Lower lobe of right lung (tissue), 2 donors: ENCODE measurements around the gene CMTM5. TPM values are rescaled to one million over a fixed set of nuclear protein-coding genes. Genes with fewer than 3 reads are reported as not detected.
"Not testable (repeated sequence)": the region's sequence is repeated elsewhere in the genome, so short reads cannot be mapped to it uniquely, and the experiment has no call there.

ENCODE experiments used
- ATAC-seq, 2 donors: fragments of 200-7000 bp; cut with Tn5 transposase; one replicate each; pipeline ENCODE4 v1.9.1; 2020 to 2022; ENCODE audit warnings: mild to moderate bottlenecking in 2 of 2, moderate library complexity in 2 of 2
- DNase-seq: peaks from one replicate; pipeline ENCODE4 v3.0.0-alpha.2; 2020
- H3K27ac ChIP-seq: fragments of 200-600 bp; one replicate; pipeline ENCODE4 v1.8.0; 2022
- H3K27me3 ChIP-seq: fragments of 200-600 bp; one replicate; pipeline ENCODE4 v1.8.0; 2022; ENCODE audit warnings: low read depth
- H3K36me3 ChIP-seq: fragments of 200-600 bp; one replicate; pipeline ENCODE4 v1.8.0; 2022; ENCODE audit warnings: mild to moderate bottlenecking
- H3K4me1 ChIP-seq: fragments of 200-600 bp; one replicate; pipeline ENCODE4 v1.8.0; 2022
- H3K4me3 ChIP-seq: fragments of 200-600 bp; one replicate; pipeline ENCODE4 v1.8.0; 2022; ENCODE audit warnings: mild to moderate bottlenecking
- H3K9me3 ChIP-seq: fragments of 200-600 bp; one replicate; pipeline ENCODE4 v1.8.0; 2022
- intact Hi-C: fragments of 100-400 bp; cut with DNase I; formaldehyde crosslinking; loops from one replicate; pipeline ENCODE4 v1.11.0; 2022
- total RNA-seq: library from RNA; stranded (reverse); fragmentation: NEBNext Ultra II Directional; extraction: Animal tissue kit (Norgen Biotek cat#: 25700); gene quantifications from one replicate; pipeline ENCODE4 v1.2.1, GENCODE V29; 2021
- TF ChIP-seq, protein P1 (sequence below): fragments of 200-600 bp; IDR thresholded peaks from one replicate; pipeline ENCODE4 v1.8.0; 2022; ENCODE audit warnings: antibody characterized with exemption, mild to moderate bottlenecking
- donor health status: DM: no; HTN: yes; CAD: no; lungs with severe emphysema.

Gene CMTM5
- total RNA-seq, 1 donor from 2014 or later: 1.4 TPM

DNA sequence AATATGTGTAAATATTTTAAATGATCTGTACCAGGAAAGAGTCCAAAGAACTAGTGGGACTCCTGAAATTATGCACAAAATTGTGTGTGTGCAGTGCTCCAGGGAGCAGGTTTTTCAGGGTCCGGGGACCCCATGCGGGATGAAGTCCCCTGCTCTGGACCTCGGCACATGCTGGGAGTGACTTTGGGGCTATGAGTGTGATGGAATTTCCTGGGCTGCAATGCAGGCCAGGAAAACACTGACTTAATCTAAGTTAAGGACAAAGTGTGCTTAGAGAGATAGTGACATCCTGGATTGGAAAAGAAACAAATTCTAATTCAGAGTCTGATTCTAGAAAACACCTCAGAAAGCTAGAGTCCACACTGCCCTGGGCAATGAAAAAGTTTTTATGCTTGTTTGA, 37.4 kb downstream of the CMTM5 start:
- Histone ChIP-seq H3K4me1 (no peaks in the 10 kb centered on the region), H3K27me3 (no peaks in the 10 kb centered on the region), H3K4me3 (no peak overlapping the region), H3K36me3 (no peaks in the 10 kb centered on the region), H3K9me3 (no peaks in the 10 kb centered on the region), H3K27ac (no peak overlapping the region)
- TF ChIP-seq, protein P1, sequence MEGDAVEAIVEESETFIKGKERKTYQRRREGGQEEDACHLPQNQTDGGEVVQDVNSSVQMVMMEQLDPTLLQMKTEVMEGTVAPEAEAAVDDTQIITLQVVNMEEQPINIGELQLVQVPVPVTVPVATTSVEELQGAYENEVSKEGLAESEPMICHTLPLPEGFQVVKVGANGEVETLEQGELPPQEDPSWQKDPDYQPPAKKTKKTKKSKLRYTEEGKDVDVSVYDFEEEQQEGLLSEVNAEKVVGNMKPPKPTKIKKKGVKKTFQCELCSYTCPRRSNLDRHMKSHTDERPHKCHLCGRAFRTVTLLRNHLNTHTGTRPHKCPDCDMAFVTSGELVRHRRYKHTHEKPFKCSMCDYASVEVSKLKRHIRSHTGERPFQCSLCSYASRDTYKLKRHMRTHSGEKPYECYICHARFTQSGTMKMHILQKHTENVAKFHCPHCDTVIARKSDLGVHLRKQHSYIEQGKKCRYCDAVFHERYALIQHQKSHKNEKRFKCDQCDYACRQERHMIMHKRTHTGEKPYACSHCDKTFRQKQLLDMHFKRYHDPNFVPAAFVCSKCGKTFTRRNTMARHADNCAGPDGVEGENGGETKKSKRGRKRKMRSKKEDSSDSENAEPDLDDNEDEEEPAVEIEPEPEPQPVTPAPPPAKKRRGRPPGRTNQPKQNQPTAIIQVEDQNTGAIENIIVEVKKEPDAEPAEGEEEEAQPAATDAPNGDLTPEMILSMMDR: no peak
- DNase-seq (no peak), ATAC-seq (no peak)
- intact Hi-C loops: no loop called here

- no peak for ATAC-seq
- Histone ChIP-seq H3K4me3 (no peak overlapping the region), H3K9me3 (no peaks in the 10 kb centered on the region), H3K36me3 (no peaks in the 10 kb centered on the region), H3K4me1 (no peaks in the 10 kb centered on the region), H3K27me3 (no peaks in the 10 kb centered on the region), H3K27ac (no peak overlapping the region)
- TF ChIP-seq, protein P1: no peak
- DNase-seq: no peak
- intact Hi-C loops: no loop called here
Observed at GRCh38 chr14:23414906-23415820, 38.3 kb downstream of the CMTM5 start.

DNA sequence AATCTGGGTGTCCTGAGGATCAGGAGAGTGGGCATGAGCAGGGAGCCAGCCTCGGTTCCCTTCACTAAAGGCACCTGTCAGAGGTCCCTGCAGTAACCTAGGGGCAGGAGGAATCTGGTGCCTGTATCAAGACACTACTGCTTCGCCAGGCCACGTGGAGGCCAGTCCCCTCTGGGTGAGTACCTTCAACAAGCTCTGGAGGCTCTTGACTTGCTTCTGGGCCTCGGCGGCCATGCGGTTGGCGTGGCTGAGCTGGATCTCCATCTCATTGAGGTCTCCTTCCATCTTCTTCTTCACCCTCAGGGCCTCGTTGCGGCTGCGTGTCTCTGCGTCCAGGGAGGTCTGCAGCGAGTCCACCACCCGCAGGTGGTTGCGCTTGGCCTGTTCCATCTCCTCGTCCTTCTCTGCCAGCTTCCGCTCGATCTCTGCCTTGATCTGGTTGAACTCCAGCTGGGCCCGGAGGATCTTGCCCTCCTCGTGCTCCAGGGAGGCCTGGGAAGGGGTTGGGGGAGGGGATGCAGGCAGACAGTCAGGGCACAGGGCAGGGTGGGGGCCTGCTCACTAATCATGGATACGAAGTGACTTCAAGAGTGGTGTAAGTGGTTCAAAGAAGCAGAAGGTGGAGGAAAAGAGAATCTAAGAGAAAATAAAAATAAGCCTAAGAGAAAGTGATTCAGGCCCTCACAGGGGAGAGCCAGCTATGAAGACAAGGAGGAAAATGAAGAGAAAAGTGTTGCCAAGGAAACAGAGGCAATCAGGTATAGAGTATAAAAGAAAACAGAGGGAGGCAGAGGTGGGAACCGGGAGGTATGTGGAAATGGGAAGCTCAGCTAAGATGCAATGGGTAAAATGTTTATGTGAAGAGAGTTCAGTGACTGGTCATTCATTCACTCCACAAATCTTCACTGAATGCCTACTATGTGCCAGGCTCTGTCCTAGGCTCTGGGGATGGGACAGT, 39.3 kb downstream of the CMTM5 start:
- H3K4me1 ChIP-seq: no peaks in the 10 kb centered on the region
- intact Hi-C loops: no loop called here
- TF ChIP-seq, protein P1: no peak
- no peak overlapping the region for H3K4me3 ChIP-seq
- H3K36me3 ChIP-seq: no peaks in the 10 kb centered on the region
- no peak for DNase-seq
- ATAC-seq: no peak
- no peak overlapping the region for H3K27ac ChIP-seq
- H3K27me3 ChIP-seq: no peaks in the 10 kb centered on the region
- H3K9me3 ChIP-seq: no peaks in the 10 kb centered on the region

DNA sequence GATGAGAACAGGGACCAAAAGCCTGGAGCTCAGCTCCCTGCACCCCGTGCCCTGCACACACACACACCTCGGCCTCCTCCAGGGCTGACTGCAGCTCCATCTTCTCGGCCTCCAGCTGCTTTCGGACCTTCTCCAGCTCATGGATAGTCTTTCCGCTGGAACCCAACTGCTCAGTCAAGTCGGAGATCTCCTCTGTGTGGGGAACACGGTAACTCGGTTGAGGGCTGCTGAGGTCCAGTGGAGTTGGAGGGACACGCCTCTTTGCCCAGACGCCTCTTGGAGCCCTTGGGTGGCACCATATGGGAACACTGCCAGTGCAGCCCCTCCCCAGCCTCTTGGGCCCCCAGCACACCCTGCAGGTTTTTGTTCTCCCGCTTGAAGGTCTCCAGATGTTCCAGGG, 40.0 kb downstream of the CMTM5 start:
- H3K9me3 ChIP-seq: no peaks in the 10 kb centered on the region
- intact Hi-C loops: no loop called here

GRCh38 chr14:23417269-23417668, 40.4 kb downstream of the CMTM5 start:
- DNase-seq, H3K27ac ChIP-seq, H3K4me1 ChIP-seq, H3K4me3 ChIP-seq, H3K36me3 ChIP-seq, intact Hi-C loops, H3K27me3 ChIP-seq, ATAC-seq, H3K9me3 ChIP-seq: not testable (repeated sequence)

More for the DNA sequence above, 40.0 kb downstream of the CMTM5 start:
- Histone ChIP-seq H3K4me1 (no peaks in the 10 kb centered on the region), H3K36me3 (no peaks in the 10 kb centered on the region), H3K27ac (no peak overlapping the region), H3K27me3 (no peaks in the 10 kb centered on the region), H3K4me3 (no peak overlapping the region)
- DNase-seq (no peak), ATAC-seq (no peak)
- TF ChIP-seq, protein P1: no peak
